HG03045 (cell line): Measurements from ENCODE around the gene LSS.

Source experiments
- ATAC-seq: cut with Tn5 transposase; IDR thresholded peaks from one replicate; pipeline ENCODE4 v1.9.1; 2021; ENCODE audit warnings: mild to moderate bottlenecking, moderate library complexity; ENCODE audit not compliant: unreplicated experiment

LSS gene

GRCh38 chr21:46228345-46229051 is at the start of gene LSS:
Gene LSS, minus strand, starts transcription at chr21:46228774. Its CDS starts 29 bp downstream, at chr21:46228745.
- peak; percentile 89 for ATAC-seq

GRCh38 chr21:46274797-46275390 is 46.3 kb upstream of the LSS start:
- no peak for ATAC-seq

- no peak for ATAC-seq
Measured at GRCh38 chr21:46273341-46273740, 44.8 kb upstream of the LSS start.

GRCh38 chr21:46269466-46269865 is 40.9 kb upstream of the LSS start:
- ATAC-seq: no peak

GRCh38 chr21:46268371-46268770 is 39.8 kb upstream of the LSS start:
- ATAC-seq: no peak

GRCh38 chr21:46266946-46267345 is 38.4 kb upstream of the LSS start:
- no peak for ATAC-seq

- ATAC-seq: no peak
Measured at GRCh38 chr21:46265736-46266525, 37.4 kb upstream of the LSS start.

GRCh38 chr21:46264690-46265144 is 36.1 kb upstream of the LSS start:
- ATAC-seq: no peak

GRCh38 chr21:46264046-46264689 is 35.6 kb upstream of the LSS start:
- no peak for ATAC-seq

- no peak for ATAC-seq
Measured at GRCh38 chr21:46256501-46256994, 28.0 kb upstream of the LSS start.

GRCh38 chr21:46255758-46256337 is 27.3 kb upstream of the LSS start:
- ATAC-seq: no peak

- ATAC-seq: no peak
Measured at GRCh38 chr21:46255166-46255565, 26.6 kb upstream of the LSS start.

GRCh38 chr21:46254208-46254975 is 25.8 kb upstream of the LSS start:
- ATAC-seq: no peak

GRCh38 chr21:46253610-46254124 is 25.1 kb upstream of the LSS start:
- no peak for ATAC-seq

GRCh38 chr21:46252840-46253239 is 24.3 kb upstream of the LSS start:
- ATAC-seq: no peak

- ATAC-seq: no peak
Measured at GRCh38 chr21:46250146-46250725, 21.7 kb upstream of the LSS start.

- ATAC-seq: no peak
Measured at GRCh38 chr21:46248827-46249226, 20.3 kb upstream of the LSS start.

- no peak for ATAC-seq
Measured at GRCh38 chr21:46248422-46248782, 19.8 kb upstream of the LSS start.

- ATAC-seq: no peak
Measured at GRCh38 chr21:46247699-46248421, 19.3 kb upstream of the LSS start.
